HTR-8/SVneo (cell line): Measurements from ENCODE around the gene TBCE.

Source experiments
- DNase-seq: peaks from one replicate; pipeline ENCODE4 v3.0.0; 2011; ENCODE audit warnings: low spot score, mixed read lengths; ENCODE audit not compliant: insufficient read length
- FAIRE-seq: peaks from 2 replicates; lab custom pipeline; 2011; peaks lifted over from hg19 to GRCh38; lab: Jason Lieb, UNC

The TBCE gene

GRCh38 chr1:235407419-235407818, 40.2 kb downstream of the TBCE start:
- FAIRE-seq = no peak

GRCh38 chr1:235408503-235408960, 41.3 kb downstream of the TBCE start:
- no peak for DNase-seq
- FAIRE-seq = no peak

More at GRCh38 chr1:235407419-235407818, 40.2 kb downstream of the TBCE start:
- DNase-seq = no peak

DNA sequence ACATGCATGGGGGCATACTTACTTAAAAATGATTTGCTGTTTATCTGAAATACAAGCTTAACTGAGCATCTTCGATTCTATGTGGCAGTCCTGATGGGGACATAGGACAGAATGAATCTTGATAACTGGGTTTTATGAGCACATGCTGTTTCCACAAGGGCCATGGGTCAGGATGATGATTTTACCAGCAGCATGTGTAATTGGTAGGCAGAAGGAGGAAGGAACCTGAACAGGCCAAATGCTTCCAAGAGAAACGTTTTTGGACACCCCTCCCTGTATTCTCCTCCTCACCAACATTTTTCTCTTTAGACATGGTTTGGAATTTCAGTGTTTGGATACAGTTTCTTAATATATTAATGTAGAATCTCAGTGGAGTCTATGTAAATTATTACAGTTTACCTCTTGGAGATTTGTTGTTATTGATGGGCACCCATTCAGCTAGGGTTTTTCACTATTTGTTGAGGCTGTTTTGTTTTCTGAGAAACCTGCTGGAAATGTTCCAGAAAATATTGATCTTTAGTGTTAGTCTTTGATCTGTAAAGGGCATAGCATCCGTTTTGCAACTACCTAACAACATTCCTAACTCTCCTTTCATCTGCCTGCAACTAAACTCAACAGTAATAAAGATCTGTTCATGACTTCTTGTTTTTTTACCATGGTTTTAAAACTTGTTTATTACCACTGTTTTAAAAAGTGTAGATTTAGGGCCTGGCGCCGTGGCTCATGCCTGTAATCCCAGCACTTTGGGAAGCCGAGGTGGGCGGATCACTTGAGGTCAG, 42.0 kb downstream of the TBCE start:
- FAIRE-seq (no peak), DNase-seq (no peak)

DNA sequence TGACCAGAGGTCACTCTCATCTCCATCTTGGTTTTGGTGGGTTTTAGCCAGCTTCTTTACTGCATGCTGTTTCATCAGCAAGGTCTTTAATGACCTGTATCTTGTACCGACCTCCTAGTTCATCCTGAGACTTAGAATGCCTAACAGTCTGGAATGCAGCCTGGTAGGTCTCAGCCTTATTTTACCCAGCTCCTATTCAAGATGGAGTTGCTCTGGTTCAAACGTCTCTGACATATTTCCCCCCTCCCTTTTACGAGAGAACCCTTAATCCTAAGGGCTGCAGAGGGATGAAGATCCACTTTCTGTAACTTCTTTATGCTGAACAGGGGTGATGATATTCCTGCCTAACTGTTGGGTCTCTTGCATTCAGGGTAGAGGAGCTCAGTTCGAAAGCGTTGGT, 43.2 kb downstream of the TBCE start:
- DNase-seq (no peak), FAIRE-seq (no peak)

DNA sequence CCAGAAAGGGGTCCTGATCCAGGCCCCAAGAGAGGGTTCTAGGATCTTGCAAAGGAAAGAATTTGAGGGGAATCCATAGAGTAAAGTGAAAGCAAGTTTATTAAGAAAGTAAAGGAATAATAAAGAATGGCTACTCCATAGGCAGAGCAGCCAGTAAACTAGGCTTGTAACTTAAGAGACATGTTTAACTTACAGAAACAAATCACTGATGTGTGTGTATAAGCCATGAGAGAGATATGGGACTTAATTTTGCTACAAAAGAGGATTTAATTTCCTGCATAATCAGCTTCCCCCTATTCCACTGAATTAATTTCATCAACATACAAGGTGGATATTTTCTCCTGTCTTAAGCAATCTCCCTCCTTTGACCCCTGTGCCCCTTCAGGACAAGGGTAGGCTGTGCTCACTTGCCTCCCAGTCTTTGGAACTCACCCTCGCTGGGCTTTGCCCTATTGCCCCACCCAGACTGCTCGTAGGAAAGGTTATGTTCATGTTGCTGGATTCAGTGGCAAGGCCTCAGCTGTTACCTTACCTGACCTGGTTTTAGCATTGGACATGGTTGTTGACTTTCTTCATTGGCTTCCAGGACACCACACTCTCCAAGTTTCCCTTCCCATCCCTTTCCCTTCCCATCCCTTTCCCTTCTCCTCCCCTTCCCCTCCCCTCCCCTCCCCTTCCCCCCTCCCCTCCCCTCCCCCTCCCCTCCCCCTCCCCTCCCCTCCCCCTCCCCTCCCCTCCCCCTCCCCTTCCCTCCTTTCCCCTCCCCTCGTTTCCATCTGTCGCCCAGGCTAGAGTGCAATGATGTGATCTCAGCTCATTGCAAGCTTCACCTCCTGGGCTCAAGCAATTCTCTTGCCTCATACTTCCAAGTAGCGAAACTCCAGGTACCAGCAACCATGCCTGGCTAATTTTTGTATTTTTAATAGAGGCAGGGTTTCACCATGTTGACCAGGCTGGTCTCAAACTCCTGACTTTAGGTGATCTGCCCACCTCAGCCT, 44.6 kb downstream of the TBCE start:
- DNase-seq = no peak

DNA sequence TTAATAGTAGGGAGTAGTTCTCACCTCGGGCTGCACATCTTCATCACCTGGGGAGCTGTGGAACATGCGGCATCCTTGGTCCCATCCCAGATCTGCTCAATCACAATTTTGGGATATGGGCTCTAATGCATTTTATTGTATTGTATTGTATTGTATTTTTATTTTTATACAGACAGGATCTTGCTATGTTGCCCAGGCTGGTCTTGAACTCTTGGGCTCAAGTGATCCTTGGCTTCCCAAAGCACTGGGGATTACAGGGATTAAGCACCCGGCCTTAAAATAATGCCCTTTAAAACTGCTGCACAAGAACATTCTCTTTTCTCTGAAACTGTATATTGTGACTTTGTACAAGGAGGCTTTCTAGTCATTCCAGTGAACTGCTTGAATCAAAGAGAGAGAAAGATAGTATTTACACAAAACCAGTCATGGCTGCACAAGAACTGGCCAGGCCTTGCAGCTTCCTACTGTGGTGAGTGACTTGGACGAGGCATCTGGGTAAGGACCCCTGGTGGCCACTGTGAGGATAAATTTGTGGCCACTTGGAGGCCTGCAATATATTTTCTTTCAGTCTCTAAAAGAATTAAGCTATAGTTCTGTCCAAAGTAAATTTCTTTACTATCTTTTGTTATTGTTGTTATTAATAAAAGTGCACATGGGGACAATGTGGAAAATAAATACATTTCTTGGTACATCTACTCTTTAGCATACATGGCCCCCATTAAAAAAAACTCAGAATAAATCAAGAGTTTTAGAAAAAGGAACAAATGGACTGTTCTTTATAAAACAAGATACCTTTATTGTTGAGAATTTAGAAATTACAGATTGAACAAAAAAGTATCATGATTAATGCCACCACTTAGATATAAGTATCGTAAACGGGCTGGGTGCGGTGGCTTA, 48.0 kb downstream of the TBCE start:
- DNase-seq = peak; percentile 78
- FAIRE-seq = no peak

More for the DNA sequence above, 44.6 kb downstream of the TBCE start:
- FAIRE-seq = peak; percentile 60

- no peak for DNase-seq
- no peak for FAIRE-seq
Observed at GRCh38 chr1:235416662-235417049, 49.4 kb downstream of the TBCE start.

DNA sequence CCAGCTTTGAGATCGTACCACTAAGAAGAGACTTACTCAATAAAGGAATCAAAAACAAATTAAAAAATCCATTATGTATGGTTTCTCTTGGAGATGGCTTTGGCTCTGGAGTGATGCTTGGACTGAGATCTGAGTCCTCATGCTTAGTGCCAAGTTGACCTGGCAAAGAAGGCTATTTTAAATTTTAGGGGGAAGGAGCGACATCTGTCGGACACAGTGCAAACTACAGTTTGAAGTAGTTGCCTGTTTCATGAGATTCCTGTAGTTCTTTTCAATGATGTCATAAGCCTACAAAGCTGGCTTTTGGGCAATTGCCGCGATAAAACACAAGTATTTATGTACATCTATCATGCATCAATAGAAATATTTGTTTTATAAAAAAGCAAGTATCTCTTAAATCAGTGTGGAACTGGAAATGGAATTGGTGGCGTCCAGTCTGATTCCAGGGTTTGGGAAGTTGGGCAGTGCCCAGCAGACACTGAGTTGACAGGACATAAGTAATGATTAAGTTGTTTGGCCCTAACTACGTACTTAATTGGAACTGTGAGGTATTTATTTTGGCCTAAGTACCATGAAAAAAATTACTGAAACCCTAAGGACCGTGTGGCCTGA, 50.0 kb downstream of the TBCE start:
- FAIRE-seq = no peak
- DNase-seq = peak; percentile 81

DNA sequence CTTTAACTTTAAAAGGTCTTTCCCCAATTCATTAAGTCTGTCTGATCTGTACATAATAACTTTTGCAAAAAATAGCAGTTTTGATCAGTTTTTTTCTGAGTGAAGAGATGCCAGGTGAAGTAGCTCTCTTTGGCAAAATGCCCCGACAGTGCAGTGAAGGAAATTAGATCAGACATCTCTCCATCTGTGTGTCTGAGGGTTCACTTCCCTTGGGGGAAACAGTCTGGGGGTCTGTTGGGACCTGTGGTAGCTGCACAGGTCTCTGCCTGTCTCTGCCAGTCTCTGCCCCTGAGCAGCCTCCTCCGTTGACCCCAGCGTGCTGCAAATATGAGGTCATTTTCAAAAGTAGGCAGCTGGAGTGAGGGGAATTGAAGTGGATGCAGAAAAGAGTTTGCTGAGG, 54.5 kb downstream of the TBCE start:
- FAIRE-seq = no peak
- no peak for DNase-seq

GRCh38 chr1:235423214-235423652, 56.0 kb downstream of the TBCE start:
- DNase-seq (no peak), FAIRE-seq (no peak)

DNA sequence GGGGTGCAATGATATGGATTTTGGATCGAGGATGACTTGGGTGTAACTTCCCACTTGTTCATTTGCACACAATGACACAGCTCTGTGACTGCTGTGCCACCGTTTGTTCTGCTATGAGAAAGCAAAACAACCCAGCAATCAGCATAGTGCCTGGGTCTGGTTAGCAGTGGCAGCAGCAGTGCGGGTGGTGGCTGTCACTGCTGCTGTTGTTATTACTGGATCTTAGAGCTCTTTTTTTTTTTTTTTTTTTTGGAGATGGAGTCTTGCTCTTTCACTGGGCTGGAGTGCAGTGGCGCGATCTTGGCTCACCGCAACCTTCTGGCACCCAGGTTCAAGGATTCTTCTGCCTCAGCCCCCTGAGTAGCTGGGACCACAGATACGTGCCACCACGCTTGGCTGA, 56.9 kb downstream of the TBCE start:
- DNase-seq (no peak), FAIRE-seq (no peak)

DNA sequence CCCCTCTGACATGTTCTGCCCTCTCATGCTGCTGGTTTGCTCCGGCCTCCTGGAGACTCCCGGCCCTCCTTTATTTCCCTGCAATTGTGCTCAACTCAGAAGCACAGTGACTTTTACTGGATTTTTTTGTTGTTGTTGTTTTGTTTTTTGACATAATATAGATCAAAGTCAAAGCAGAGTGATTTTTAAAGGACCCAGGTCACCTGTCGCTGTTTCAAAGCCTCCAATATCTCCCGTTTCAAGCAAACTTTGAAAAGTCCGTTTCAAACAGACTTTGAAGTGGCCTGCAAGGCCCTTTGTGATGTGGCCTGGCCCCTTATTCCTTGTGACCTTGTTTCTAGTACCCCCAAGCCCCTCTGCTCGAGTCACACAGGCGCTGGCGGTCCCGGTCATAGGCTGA, 58.1 kb downstream of the TBCE start:
- FAIRE-seq (no peak), DNase-seq (no peak)

- DNase-seq (no peak), FAIRE-seq (no peak)
Observed at GRCh38 chr1:235426143-235426542, 58.9 kb downstream of the TBCE start.

DNA sequence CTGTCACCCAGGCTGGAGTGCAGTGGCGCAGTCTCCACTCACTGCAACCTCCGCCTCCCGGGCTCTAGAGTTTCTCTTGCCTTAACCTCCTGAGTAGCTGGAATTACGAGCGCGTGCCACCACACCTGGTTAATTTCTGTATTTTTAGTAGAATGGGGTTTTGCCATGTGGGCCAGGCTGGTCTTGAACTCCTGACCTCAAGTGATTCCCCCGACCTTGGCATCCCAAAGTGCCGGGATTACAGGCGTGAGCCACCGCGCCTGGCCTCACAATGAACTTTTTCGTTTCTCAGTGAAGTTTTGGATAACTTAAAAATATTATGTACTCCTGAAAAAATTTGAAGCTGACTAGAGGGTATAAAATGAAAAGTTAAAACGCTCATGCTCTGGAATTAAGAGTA, 59.5 kb downstream of the TBCE start:
- no peak for DNase-seq
- FAIRE-seq = no peak

DNA sequence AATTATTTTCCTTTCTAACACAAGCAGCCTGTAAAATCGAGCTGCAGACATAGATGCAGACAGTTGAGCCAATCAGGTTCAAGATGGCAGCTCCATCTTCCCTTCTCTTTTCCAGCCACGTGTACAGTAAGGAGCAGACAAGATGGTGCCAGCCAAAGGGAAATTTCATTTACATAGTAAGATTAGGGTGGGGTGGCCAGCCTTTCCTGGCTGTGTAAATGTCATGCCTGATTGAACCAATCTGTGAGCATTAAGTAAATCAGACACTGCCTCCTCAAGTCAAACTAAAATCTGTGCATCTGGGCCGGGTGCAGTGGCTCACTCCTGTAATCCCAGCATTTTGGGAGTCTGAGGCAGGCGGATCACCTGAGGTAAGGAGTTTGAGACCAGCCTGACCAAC, 60.2 kb downstream of the TBCE start:
- DNase-seq = no peak
- no peak for FAIRE-seq

- no peak for FAIRE-seq
Observed at GRCh38 chr1:235429143-235429542, 61.9 kb downstream of the TBCE start.

GRCh38 chr1:235430991-235431390, 63.8 kb downstream of the TBCE start:
- DNase-seq (no peak), FAIRE-seq (no peak)

More at GRCh38 chr1:235429143-235429542, 61.9 kb downstream of the TBCE start:
- no peak for DNase-seq

DNA sequence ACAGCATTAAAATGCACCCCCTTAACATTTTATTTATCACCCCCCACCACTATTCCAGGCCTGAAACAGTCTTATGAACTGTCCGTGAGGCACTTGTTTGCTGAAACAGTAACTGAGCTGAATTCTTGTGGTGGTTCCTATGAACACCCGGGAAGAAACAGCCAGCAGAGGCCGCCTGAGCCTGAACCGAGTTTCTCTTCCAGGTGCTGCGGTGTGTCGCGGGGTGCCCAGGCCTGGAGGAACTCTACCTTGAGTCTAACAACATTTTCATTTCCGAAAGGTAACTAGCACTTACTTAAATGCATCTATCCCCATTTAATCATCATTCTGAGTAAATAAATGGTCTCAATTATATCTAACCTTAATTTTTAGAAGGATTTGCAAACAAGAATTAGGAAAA, 66.8 kb downstream of the TBCE start:
- no peak for FAIRE-seq
- no peak for DNase-seq

GRCh38 chr1:235441159-235441685, 74.0 kb downstream of the TBCE start:
- no peak for DNase-seq
- FAIRE-seq = no peak
